SJSA1 (cell line): Measurements from ENCODE around the gene KRTAP8-1. TPM values are rescaled to one million over a fixed set of nuclear protein-coding genes. Genes with fewer than 3 reads are reported as not detected.

Experiments
- DNase-seq, 2 experiments: peaks; one replicate each; pipeline ENCODE4 v3.0.0-alpha.2; 2015 to 2020; ENCODE audit warnings: low spot score in 2 of 2, low read depth in 1 of 2
- H3K27ac ChIP-seq: fragments of 250-450 bp; sonication (Bioruptor Pico); 2 replicates; pipeline ENCODE4 v1.5.1; 2020; ENCODE audit warnings: mild to moderate bottlenecking, moderate library complexity
- H3K27me3 ChIP-seq: fragments of 250-450 bp; sonication (Bioruptor Pico); replicated peaks from 2 replicates; pipeline ENCODE4 v1.5.1; 2020; ENCODE audit warnings: mild to moderate bottlenecking, moderate library complexity
- H3K36me3 ChIP-seq: fragments of 250-450 bp; sonication (Bioruptor Pico); 2 replicates; pipeline ENCODE4 v1.5.1; 2020; ENCODE audit warnings: mild to moderate bottlenecking
- H3K4me1 ChIP-seq: fragments of 250-450 bp; sonication (Bioruptor Pico); replicated peaks from 2 replicates; pipeline ENCODE4 v1.6.1; 2021; ENCODE audit warnings: mild to moderate bottlenecking
- H3K4me3 ChIP-seq: fragments of 250-450 bp; sonication (Bioruptor Pico); 2 replicates; pipeline ENCODE4 v1.5.1; 2020; ENCODE audit warnings: mild to moderate bottlenecking
- H3K9me3 ChIP-seq: fragments of 250-450 bp; sonication (Bioruptor Pico); replicated peaks from 2 replicates; pipeline ENCODE4 v1.5.1; 2020; ENCODE audit warnings: mild to moderate bottlenecking
- total RNA-seq: library from RNA; depleted of rRNA; stranded (reverse); fragments of >200 nt; shearing (Covaris generic); gene quantifications from 2 replicates; pipeline ENCODE4 v1.2.3, GENCODE V29; 2014; rRNA removed

KRTAP8-1 gene
- total RNA-seq: not detected in 2 replicates

DNA sequence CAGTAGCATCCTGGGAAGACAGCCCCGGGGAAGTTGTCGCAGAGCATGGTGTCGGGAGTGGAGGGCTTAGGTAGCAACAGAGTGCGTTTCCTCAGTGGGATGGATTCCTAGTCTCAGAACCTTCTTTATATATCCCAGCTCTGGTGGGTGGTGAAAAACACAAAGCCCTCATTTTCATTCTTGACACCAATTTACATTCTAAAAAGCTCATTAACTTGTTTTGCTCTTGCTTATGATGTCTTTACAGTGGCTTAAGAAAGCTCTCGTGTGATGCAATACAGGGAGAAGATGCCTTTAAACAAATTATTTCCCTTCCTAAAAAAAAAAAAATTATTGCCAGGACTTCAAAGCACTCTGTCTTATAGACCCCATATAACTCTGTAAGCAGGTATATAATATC is at the start of gene KRTAP8-1:
Gene KRTAP8-1, minus strand, starts transcription at position 101 of the 400 bp plus-strand sequence. Its CDS starts 54 bp downstream, at position 47.
- DNase-seq: no peak
- H3K9me3 ChIP-seq: no peaks in the 10 kb centered on the region
- no peaks in the 10 kb centered on the region for H3K4me1 ChIP-seq
- H3K36me3 ChIP-seq: no peaks in the 10 kb centered on the region
- H3K27me3 ChIP-seq: no peaks in the 10 kb centered on the region
- no peak within 1 kb of the TSS for H3K4me3 ChIP-seq
- no peak within 1 kb of the TSS for H3K27ac ChIP-seq

DNA sequence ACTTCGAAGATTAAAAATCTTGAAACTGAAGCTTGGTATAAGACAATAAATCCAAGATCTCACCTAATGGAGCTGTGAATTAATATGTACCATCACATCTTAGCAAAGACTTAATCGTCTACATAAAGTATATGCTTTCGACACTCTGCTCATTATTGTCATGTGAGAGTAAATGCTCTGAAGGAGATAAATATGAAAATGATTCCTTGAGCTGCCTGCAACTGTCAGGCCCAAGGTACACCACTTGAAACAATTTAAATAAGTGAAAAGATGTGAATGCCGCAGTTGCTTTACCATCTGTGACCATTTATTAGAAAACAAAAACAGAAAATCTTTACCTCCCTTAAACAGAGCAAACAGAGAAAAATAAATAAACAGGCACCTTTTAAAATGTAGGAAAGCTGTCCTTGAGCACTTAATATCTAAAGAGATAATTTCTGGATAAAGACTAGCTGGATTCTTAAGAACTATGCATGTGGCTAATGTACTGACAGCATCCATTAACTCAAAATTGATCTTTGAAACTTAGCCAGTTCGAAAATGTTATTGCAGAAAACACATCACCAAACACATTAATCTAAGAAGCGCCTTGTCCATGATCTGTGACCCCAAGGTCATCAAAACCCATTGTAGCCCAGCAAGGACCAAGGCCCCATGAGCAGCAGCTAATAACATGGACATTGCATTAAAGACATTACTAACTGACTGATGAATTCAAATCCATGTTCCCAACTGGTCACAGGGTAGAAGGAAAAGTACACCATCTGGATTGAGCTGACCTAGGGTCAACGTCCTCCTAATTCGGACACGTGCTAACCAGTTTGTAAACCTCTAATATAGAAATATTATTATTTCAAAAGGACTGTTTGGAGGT is 34.8 kb upstream of the KRTAP8-1 start:
- no peaks in the 10 kb centered on the region for H3K36me3 ChIP-seq
- H3K9me3 ChIP-seq: no peaks in the 10 kb centered on the region
- H3K27ac ChIP-seq: no peak overlapping the region
- no peak for DNase-seq
- H3K27me3 ChIP-seq: no peaks in the 10 kb centered on the region
- H3K4me3 ChIP-seq: no peak overlapping the region
- H3K4me1 ChIP-seq: no peaks in the 10 kb centered on the region

DNA sequence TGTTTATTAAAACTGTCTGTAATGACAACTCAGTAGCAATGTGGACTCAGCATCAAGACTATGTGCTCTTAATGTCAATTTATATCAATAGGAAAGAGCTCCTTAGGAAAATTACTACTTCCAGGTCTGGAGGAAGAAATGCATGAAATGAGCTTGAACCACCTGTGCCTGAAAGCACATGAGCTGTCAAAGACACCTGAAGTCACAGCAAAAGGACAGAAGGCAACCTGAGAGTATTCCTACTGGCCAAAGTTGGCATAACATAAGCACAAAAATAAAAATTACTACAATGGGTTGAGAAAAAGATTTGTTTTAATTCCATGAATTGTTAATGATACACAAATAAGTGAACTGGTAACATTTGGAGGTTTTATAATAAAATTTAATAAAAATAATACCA is 29.9 kb upstream of the KRTAP8-1 start:
- Histone ChIP-seq H3K4me3 (no peak overlapping the region), H3K36me3 (no peaks in the 10 kb centered on the region), H3K27ac (no peak overlapping the region), H3K27me3 (no peaks in the 10 kb centered on the region), H3K4me1 (no peaks in the 10 kb centered on the region), H3K9me3 (no peaks in the 10 kb centered on the region)
- DNase-seq: no peak

DNA sequence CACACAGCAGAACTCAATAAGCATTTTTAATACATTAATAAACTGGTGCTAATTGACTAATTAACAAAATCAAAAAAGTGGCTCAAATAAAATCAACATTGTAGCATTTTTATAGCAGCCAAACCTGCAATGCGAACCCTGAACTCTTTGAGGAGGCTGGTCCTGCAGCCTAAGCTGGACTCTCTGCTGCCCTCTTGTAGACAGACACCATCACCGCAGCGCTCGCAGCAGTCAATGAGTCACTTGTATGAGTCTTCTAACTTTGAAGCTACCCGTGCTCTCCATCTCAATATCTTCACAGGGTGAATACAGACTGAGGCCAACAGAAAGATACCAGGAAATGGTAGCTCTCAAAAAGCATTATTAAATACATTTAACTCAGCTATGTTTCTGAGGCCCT is 26.2 kb upstream of the KRTAP8-1 start:
- Histone ChIP-seq H3K27ac (no peak overlapping the region), H3K4me3 (no peak overlapping the region), H3K27me3 (no peaks in the 10 kb centered on the region), H3K9me3 (no peaks in the 10 kb centered on the region), H3K36me3 (no peaks in the 10 kb centered on the region), H3K4me1 (no peaks in the 10 kb centered on the region)
- peak in 1 of 2 experiments; percentile 8 for DNase-seq

DNA sequence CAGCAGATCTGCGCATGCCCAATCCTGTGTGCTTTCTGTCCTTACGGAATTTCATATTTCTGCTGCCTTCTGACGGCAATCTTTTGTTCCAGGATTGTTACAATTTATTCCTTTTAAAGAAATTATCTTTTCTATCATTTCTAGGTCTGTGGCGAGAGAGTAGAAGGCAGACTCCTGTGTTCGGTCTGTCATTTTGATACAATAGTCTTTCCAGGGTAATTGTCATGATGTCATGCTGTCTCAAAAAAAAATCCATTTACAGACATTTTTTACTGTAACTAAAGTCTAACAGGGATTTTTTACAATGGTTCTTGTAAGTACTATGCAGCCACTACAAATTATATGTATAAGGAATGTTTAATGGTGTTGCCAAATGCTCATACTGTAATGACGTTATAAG is 25.5 kb upstream of the KRTAP8-1 start:
- Histone ChIP-seq H3K27me3 (no peaks in the 10 kb centered on the region), H3K9me3 (no peaks in the 10 kb centered on the region), H3K4me3 (no peak overlapping the region), H3K4me1 (no peaks in the 10 kb centered on the region), H3K27ac (no peak overlapping the region), H3K36me3 (no peaks in the 10 kb centered on the region)
- no peak for DNase-seq

- no peak for DNase-seq
- H3K4me3 ChIP-seq: no peak overlapping the region
- H3K4me1 ChIP-seq: no peaks in the 10 kb centered on the region
- no peak overlapping the region for H3K27ac ChIP-seq
- H3K36me3 ChIP-seq: no peaks in the 10 kb centered on the region
- no peaks in the 10 kb centered on the region for H3K27me3 ChIP-seq
- peaks cover 6% of the 10 kb centered on the region for H3K9me3 ChIP-seq
These were observed 18.2 kb upstream of the KRTAP8-1 start for GRCh38 chr21:30831194-30831765.

DNA sequence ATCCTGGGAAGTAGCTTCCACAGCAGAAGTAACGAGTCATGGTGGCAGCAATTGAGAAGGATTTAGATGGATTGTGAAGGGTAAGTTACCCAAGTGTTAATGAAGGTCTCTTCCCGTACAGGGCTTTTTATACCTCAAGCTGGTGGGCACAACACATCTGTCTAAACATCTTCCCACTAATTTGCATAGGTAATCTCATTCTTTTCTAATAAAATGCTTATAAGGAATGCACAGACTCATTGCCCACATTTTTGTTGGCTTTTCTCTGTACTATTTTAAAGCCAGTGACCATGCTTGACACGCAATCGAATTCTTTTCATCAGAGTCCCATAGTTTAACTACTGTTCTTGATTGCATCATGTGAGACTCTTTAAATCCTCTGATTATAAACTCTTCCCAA is 16.6 kb upstream of the KRTAP8-1 start, which contains the start of gene KRTAP7-1:
Gene KRTAP7-1, minus strand, starts transcription at position 101 of the 400 bp plus-strand sequence. Its CDS starts 61 bp downstream, at position 40.
- H3K27me3 ChIP-seq: no peaks in the 10 kb centered on the region
- H3K36me3 ChIP-seq: no peaks in the 10 kb centered on the region
- DNase-seq: no peak
- no peak within 1 kb of the TSS for H3K27ac ChIP-seq
- no peaks in the 10 kb centered on the region for H3K4me1 ChIP-seq
- H3K9me3 ChIP-seq: peaks cover 6% of the 10 kb centered on the region
- no peak within 1 kb of the TSS for H3K4me3 ChIP-seq

DNA sequence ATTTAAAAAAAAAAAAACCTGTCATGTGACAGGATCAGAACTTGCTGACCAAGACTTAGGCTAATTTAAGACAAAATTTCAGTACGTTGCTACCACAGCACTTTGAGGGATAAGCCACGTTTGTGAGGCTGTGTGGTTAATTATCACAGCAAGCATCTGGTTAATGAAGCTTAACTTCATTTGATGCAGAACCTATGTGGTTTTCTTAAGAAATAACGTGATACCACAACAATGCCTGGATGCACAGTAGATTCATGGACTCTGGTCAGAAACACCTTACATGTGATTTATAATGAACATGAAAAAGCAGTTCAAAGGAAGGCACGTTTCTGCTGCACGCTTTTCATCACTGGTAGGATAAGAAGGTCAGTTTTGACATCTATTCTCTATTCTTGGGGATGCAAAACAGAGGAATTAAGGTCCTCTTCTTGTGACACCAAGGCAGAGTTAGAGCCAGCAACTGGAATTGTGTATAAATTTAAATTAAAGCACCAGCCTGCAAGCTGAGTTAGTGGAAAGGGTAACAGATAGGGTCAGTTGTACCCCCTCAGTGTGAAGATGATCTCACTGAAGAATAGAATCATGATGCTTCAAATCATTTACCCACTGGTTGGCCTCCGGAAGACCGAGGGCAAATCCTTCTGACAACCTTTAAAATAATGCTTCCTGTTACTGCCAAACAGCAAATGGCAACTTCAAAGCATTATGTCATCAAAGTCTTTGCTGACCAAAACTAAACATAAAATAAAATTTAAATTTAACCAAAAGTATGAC is 6.0 kb upstream of the KRTAP8-1 start:
- Histone ChIP-seq H3K4me3 (no peak overlapping the region), H3K36me3 (no peaks in the 10 kb centered on the region), H3K27me3 (0 out of 2 replicates have a peak, but pooled peaks cover 4% of the 10 kb centered on the region), H3K27ac (no peak overlapping the region), H3K9me3 (no peaks in the 10 kb centered on the region), H3K4me1 (no peaks in the 10 kb centered on the region)
- DNase-seq: no peak

- H3K36me3 ChIP-seq: no peaks in the 10 kb centered on the region
- H3K4me3 ChIP-seq: no peak overlapping the region
- H3K27me3 ChIP-seq: no peaks in the 10 kb centered on the region
- no peak for DNase-seq
- H3K27ac ChIP-seq: no peak overlapping the region
- no peaks in the 10 kb centered on the region for H3K4me1 ChIP-seq
- H3K9me3 ChIP-seq: no peaks in the 10 kb centered on the region
These were observed 12.5 kb downstream of the KRTAP8-1 start for GRCh38 chr21:30800605-30801004.

DNA sequence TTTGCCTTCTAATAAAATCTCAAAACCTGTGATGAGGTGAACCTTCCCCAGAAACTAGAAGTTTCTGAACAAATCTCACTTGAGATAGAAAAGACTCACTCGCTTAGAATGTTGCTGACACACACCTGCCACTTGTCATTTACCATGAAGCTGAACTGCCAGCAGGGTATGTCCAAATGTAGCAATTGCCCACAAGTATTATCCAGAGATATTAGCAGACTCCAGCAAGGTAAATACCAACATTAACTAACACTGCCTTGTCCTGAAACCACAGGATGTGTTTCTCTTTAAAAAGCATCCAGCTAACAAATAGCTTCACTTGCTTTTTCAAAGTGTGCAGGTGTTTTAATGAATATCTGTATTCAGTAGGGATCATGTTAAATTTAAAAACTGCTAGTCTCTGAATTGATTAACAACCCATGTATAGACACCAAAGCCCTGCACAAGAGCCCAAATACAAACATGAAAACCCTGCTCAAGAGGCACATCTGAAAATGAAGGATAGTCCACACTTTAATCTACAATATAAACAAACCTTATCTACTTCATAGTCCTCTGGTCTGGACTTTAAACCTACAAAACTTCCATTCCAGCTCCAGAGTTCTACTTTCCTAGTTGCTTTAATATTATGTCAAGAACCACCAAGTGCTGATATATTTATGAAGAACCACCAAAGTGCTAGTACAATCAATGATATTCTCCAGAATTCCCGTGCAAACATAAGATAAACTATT is 19.3 kb downstream of the KRTAP8-1 start:
- DNase-seq: no peak
- no peaks in the 10 kb centered on the region for H3K27me3 ChIP-seq
- no peak overlapping the region for H3K27ac ChIP-seq
- no peaks in the 10 kb centered on the region for H3K9me3 ChIP-seq
- no peaks in the 10 kb centered on the region for H3K36me3 ChIP-seq
- no peaks in the 10 kb centered on the region for H3K4me1 ChIP-seq
- no peak overlapping the region for H3K4me3 ChIP-seq

GRCh38 chr21:30779249-30779648 is 33.8 kb downstream of the KRTAP8-1 start:
- H3K36me3 ChIP-seq: no peaks in the 10 kb centered on the region
- no peak overlapping the region for H3K27ac ChIP-seq
- peaks cover 4% of the 10 kb centered on the region; the same call in 1 of the 2 replicates for H3K27me3 ChIP-seq
- no peaks in the 10 kb centered on the region for H3K4me1 ChIP-seq
- DNase-seq: no peak
- no peaks in the 10 kb centered on the region for H3K9me3 ChIP-seq
- H3K4me3 ChIP-seq: no peak overlapping the region

- no peak overlapping the region for H3K4me3 ChIP-seq
- DNase-seq: peak in 1 of 2 experiments; percentile 16
- no peak overlapping the region for H3K27ac ChIP-seq
- H3K36me3 ChIP-seq: no peaks in the 10 kb centered on the region
- no peaks in the 10 kb centered on the region for H3K27me3 ChIP-seq
- no peaks in the 10 kb centered on the region for H3K4me1 ChIP-seq
- H3K9me3 ChIP-seq: no peaks in the 10 kb centered on the region
These were observed 43.2 kb downstream of the KRTAP8-1 start for GRCh38 chr21:30769724-30770431.
